Measurements from ENCODE around the gene NFIX.

NFIX gene

GRCh38 chr19:13079542-13079986 lies 84.3 kb downstream of the NFIX start:
- H3K4me1 ChIP-seq (ENCODE audit: control insufficient read depth in 1 of 2, insufficient read depth in 1 of 2, low read depth in 1 of 2, low read length in 1 of 2) = peaks cover 0 to 7% of the 10 kb centered on the region in 2 experiments
- no peak for TF ChIP-seq CTCF (IDR thresholded peaks at IDR 0.05)
- no peak overlapping the region for H3K4me3 ChIP-seq (ENCODE audit: low read depth in 1 of 2, low read length in 1 of 2)
- peaks cover 12% of the 10 kb centered on the region for H3K27me3 ChIP-seq
- H3K9me3 ChIP-seq = no peaks in the 10 kb centered on the region
- H3K36me3 ChIP-seq = no peaks in the 10 kb centered on the region
- no peak overlapping the region for H3K27ac ChIP-seq

- H3K27ac ChIP-seq = no peak overlapping the region
- H3K27me3 ChIP-seq = peaks cover 8% of the 10 kb centered on the region
- no peak for TF ChIP-seq CTCF (IDR thresholded peaks at IDR 0.05)
- H3K9me3 ChIP-seq = no peaks in the 10 kb centered on the region
- H3K4me1 ChIP-seq (ENCODE audit: control insufficient read depth in 1 of 2, insufficient read depth in 1 of 2, low read depth in 1 of 2, low read length in 1 of 2) = peaks cover 0 to 7% of the 10 kb centered on the region in 2 experiments
- H3K36me3 ChIP-seq = no peaks in the 10 kb centered on the region
- H3K4me3 ChIP-seq (ENCODE audit: low read depth in 1 of 2, low read length in 1 of 2) = no peak overlapping the region
Observed at GRCh38 chr19:13082192-13083007, 87.1 kb downstream of the NFIX start.

- Histone ChIP-seq H3K9me3 (no peaks in the 10 kb centered on the region), H3K36me3 (no peaks in the 10 kb centered on the region), H3K27ac (no peak overlapping the region), H3K4me3 (ENCODE audit: low read depth in 1 of 2, low read length in 1 of 2) (no peak overlapping the region), H3K4me1 (ENCODE audit: control insufficient read depth in 1 of 2, insufficient read depth in 1 of 2, low read depth in 1 of 2, low read length in 1 of 2) (peaks cover 0 to 7% of the 10 kb centered on the region in 2 experiments), H3K27me3 (peaks cover 3% of the 10 kb centered on the region)
- no peak for TF ChIP-seq CTCF (IDR thresholded peaks at IDR 0.05)
Observed at GRCh38 chr19:13083008-13083404, 87.7 kb downstream of the NFIX start.

DNA sequence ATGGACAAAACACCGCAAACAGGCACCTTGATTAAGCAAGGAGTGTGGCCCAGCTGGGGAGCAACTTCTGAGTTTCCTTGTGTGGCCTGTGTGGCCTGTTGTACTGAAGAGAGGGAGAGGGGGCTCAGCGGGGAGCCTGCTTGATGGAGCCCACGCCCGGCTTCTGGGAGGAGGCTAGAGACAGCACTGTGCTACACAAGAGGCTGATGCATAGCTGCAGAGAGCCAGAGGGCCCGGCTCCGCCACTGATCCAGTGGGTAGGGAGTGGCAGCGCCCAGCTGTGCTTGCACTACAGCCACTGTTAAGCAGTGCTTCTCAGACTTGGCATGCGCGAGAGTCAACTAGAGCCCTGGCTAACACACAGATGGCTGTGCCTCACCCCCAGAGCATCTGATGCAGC lies 88.4 kb downstream of the NFIX start:
- peaks cover 3% of the 10 kb centered on the region for H3K27me3 ChIP-seq
- no peak overlapping the region for H3K27ac ChIP-seq
- no peak for TF ChIP-seq CTCF (IDR thresholded peaks at IDR 0.05)
- H3K9me3 ChIP-seq = no peaks in the 10 kb centered on the region
- H3K4me3 ChIP-seq (ENCODE audit: low read depth in 1 of 2, low read length in 1 of 2) = no peak overlapping the region
- H3K36me3 ChIP-seq = no peaks in the 10 kb centered on the region
- peaks cover 0 to 7% of the 10 kb centered on the region in 2 experiments for H3K4me1 ChIP-seq (ENCODE audit: control insufficient read depth in 1 of 2, insufficient read depth in 1 of 2, low read depth in 1 of 2, low read length in 1 of 2)

- TF ChIP-seq CTCF (IDR thresholded peaks at IDR 0.05) = no peak
- Histone ChIP-seq H3K36me3 (no peaks in the 10 kb centered on the region), H3K27me3 (peaks cover 3% of the 10 kb centered on the region), H3K9me3 (no peaks in the 10 kb centered on the region), H3K4me3 (ENCODE audit: low read depth in 1 of 2, low read length in 1 of 2) (no peak overlapping the region), H3K27ac (no peak overlapping the region), H3K4me1 (ENCODE audit: control insufficient read depth in 1 of 2, insufficient read depth in 1 of 2, low read depth in 1 of 2, low read length in 1 of 2) (no peaks in the 10 kb centered on the region)
Observed at GRCh38 chr19:13085666-13086065, 90.4 kb downstream of the NFIX start.
